Neural progenitor cell (in vitro differentiated cells): ENCODE measurements around the gene HSPA4. TPM values are rescaled to one million over a fixed set of nuclear protein-coding genes. Genes with fewer than 3 reads are reported as not detected.
A peak's percentile ranks its signal among the peaks of the same experiment; 100 is the strongest.
"Not testable (repeated sequence)": the region's sequence is repeated elsewhere in the genome, so short reads cannot be mapped to it uniquely, and the experiment has no call there.

ENCODE experiments used
- DNase-seq: peaks from one replicate; pipeline ENCODE4 v3.0.0-alpha.2; 2016; ENCODE audit warnings: low spot score
- H2AFZ ChIP-seq: fragments of 200-600 bp; sonication (generic); replicated peaks from 2 replicates; pipeline ENCODE4 v1.6.1; 2016; ENCODE audit warnings: antibody characterized with exemption
- H3F3A ChIP-seq: fragments of 200-600 bp; sonication (generic); 2 replicates; pipeline ENCODE4 v1.6.1; 2016; ENCODE audit warnings: antibody characterized with exemption, low read depth
- H3K27ac ChIP-seq: fragments of 200-600 bp; sonication (generic); 2 replicates; pipeline ENCODE4 v1.5.1; 2016; ENCODE audit warnings: mild to moderate bottlenecking
- H3K27me3 ChIP-seq: fragments of 200-600 bp; sonication (generic); 2 replicates; pipeline ENCODE4 v1.6.1; 2016; ENCODE audit warnings: mild to moderate bottlenecking, moderate library complexity
- H3K36me3 ChIP-seq: fragments of 200-600 bp; sonication (generic); 2 replicates; pipeline ENCODE4 v1.5.1; 2016
- H3K4me1 ChIP-seq: fragments of 200-600 bp; sonication (generic); 2 replicates; pipeline ENCODE4 v1.6.1; 2016; ENCODE audit warnings: mixed run types
- H3K4me2 ChIP-seq: fragments of 200-600 bp; sonication (generic); 2 replicates; pipeline ENCODE4 v1.6.1; 2016
- H3K4me3 ChIP-seq: fragments of 200-600 bp; sonication (generic); 2 replicates; pipeline ENCODE4 v1.5.1; 2016
- H3K79me2 ChIP-seq: fragments of 200-600 bp; sonication (generic); 2 replicates; pipeline ENCODE4 v1.6.1; 2016; ENCODE audit warnings: low read depth
- H3K9ac ChIP-seq: fragments of 200-600 bp; sonication (generic); 2 replicates; pipeline ENCODE4 v1.6.1; 2016
- H3K9me3 ChIP-seq: fragments of 200-600 bp; sonication (generic); 2 replicates; pipeline ENCODE4 v1.5.1; 2016; ENCODE audit warnings: low read depth
- H4K20me1 ChIP-seq: fragments of 200-600 bp; sonication (generic); 2 replicates; pipeline ENCODE4 v1.6.1; 2016; ENCODE audit warnings: low read depth
- H3K27ac Mint-ChIP-seq: 3 replicates; pipeline ENCODE4 v1.8.0; 2021; ENCODE audit warnings: mixed read lengths
- H3K27me3 Mint-ChIP-seq: 2 replicates; pipeline ENCODE4 v1.8.0; 2022; ENCODE audit warnings: low read depth, mild to moderate bottlenecking, inconsistent platforms, moderate library complexity, mixed read lengths; ENCODE audit not compliant: insufficient read depth
- H3K36me3 Mint-ChIP-seq: 3 replicates; pipeline ENCODE4 v1.8.0; 2021; ENCODE audit warnings: mixed read lengths
- H3K4me1 Mint-ChIP-seq: 3 replicates; pipeline ENCODE4 v1.8.0; 2021; ENCODE audit warnings: mixed read lengths
- H3K4me3 Mint-ChIP-seq: 3 replicates; pipeline ENCODE4 v1.8.0; 2021; ENCODE audit warnings: mild to moderate bottlenecking, moderate library complexity, mixed read lengths
- H3K9me3 Mint-ChIP-seq: 3 replicates; pipeline ENCODE4 v1.8.0; 2020; ENCODE audit warnings: mixed read lengths
- CTCF ChIP-seq: fragments of 200-600 bp; sonication (generic); IDR thresholded peaks from 2 replicates; pipeline ENCODE4 v1.5.1; 2017; ENCODE audit warnings: antibody characterized with exemption, mild to moderate bottlenecking
- EZH2 ChIP-seq: fragments of 200-600 bp; sonication (generic); IDR thresholded peaks from 2 replicates; pipeline ENCODE4 v1.6.1; 2017; ENCODE audit warnings: antibody characterized with exemption, mild to moderate bottlenecking, moderate library complexity
- EZH2phosphoT487 ChIP-seq: fragments of 200-600 bp; sonication (generic); IDR thresholded peaks from 2 replicates; pipeline ENCODE4 v1.6.1; 2017; ENCODE audit warnings: antibody characterized with exemption
- total RNA-seq: library from RNA; depleted of rRNA; stranded (reverse); fragments of >200 nt; gene quantifications from 2 replicates; pipeline ENCODE4 v1.2.3, GENCODE V29; 2015; ENCODE audit warnings: low replicate concordance

HSPA4 gene
- total RNA-seq, 1 donor from 2014 or later: 232 TPM

GRCh38 chr5:133130387-133131118 lies 78.7 kb downstream of the HSPA4 start:
- Mint-ChIP-seq H3K4me1 (peaks cover under 1% of the 10 kb centered on the region), H3K4me3 (no peak overlapping the region), H3K27ac (no peak overlapping the region), H3K27me3 (peaks cover 2% of the 10 kb centered on the region), H3K36me3 (no peaks in the 10 kb centered on the region), H3K9me3 (no peaks in the 10 kb centered on the region)
- no peaks in the 10 kb centered on the region for H3K27me3 ChIP-seq
- no peaks in the 10 kb centered on the region for H3K4me1 ChIP-seq
- no peak overlapping the region for H3K4me2 ChIP-seq
- H3K79me2 ChIP-seq: no peaks in the 10 kb centered on the region
- H2AFZ ChIP-seq: peak overlapping the region; percentile 45
- no peak overlapping the region for H3K9ac ChIP-seq
- H3K4me3 ChIP-seq: no peak overlapping the region
- H4K20me1 ChIP-seq: no peaks in the 10 kb centered on the region
- no peak overlapping the region for H3K27ac ChIP-seq
- TF ChIP-seq EZH2 (no peak), EZH2phosphoT487 (no peak), CTCF (no peak)
- H3K36me3 ChIP-seq: no peaks in the 10 kb centered on the region
- H3K9me3 ChIP-seq: no peaks in the 10 kb centered on the region
- DNase-seq: no peak
- no peaks in the 10 kb centered on the region for H3F3A ChIP-seq

GRCh38 chr5:133132717-133133116 lies 80.9 kb downstream of the HSPA4 start:
- Histone ChIP-seq H3K27ac (no peak overlapping the region), H3K4me2 (no peak overlapping the region), H3F3A (no peaks in the 10 kb centered on the region), H3K36me3 (no peaks in the 10 kb centered on the region), H3K4me3 (no peak overlapping the region), H4K20me1 (no peaks in the 10 kb centered on the region), H3K9me3 (no peaks in the 10 kb centered on the region), H3K27me3 (no peaks in the 10 kb centered on the region), H3K9ac (no peak overlapping the region), H2AFZ (no peak overlapping the region), H3K79me2 (no peaks in the 10 kb centered on the region), H3K4me1 (no peaks in the 10 kb centered on the region)
- Mint-ChIP-seq H3K4me1 (no peaks in the 10 kb centered on the region), H3K36me3 (no peaks in the 10 kb centered on the region), H3K9me3 (peaks cover 8% of the 10 kb centered on the region), H3K4me3 (no peak overlapping the region), H3K27ac (no peak overlapping the region), H3K27me3 (peaks cover 2% of the 10 kb centered on the region)
- DNase-seq: no peak
- TF ChIP-seq EZH2phosphoT487: no peak
- no peak for TF ChIP-seq EZH2
- TF ChIP-seq CTCF: no peak

GRCh38 chr5:133133241-133133640 lies 81.4 kb downstream of the HSPA4 start:
- not testable (repeated sequence) for H3K9me3 Mint-ChIP-seq, H3K4me3 Mint-ChIP-seq, H3K4me1 Mint-ChIP-seq, H3F3A ChIP-seq, H3K27ac ChIP-seq, H3K27me3 ChIP-seq, H3K9me3 ChIP-seq, H3K36me3 Mint-ChIP-seq, H3K36me3 ChIP-seq, H3K79me2 ChIP-seq, H2AFZ ChIP-seq, H3K4me1 ChIP-seq, H3K27me3 Mint-ChIP-seq, H3K9ac ChIP-seq, H4K20me1 ChIP-seq, DNase-seq, H3K27ac Mint-ChIP-seq, H3K4me2 ChIP-seq, H3K4me3 ChIP-seq

GRCh38 chr5:133136890-133137289 lies 85.1 kb downstream of the HSPA4 start:
- H3K4me3 ChIP-seq, H3K9ac ChIP-seq, H3K27me3 ChIP-seq, H3K4me2 ChIP-seq, H3F3A ChIP-seq, H3K9me3 Mint-ChIP-seq, H3K36me3 ChIP-seq, H3K79me2 ChIP-seq, H3K4me1 Mint-ChIP-seq, H3K9me3 ChIP-seq, H3K4me1 ChIP-seq, DNase-seq, H4K20me1 ChIP-seq, H2AFZ ChIP-seq, H3K27me3 Mint-ChIP-seq, H3K27ac Mint-ChIP-seq, H3K36me3 Mint-ChIP-seq, H3K27ac ChIP-seq, H3K4me3 Mint-ChIP-seq: not testable (repeated sequence)
